Glomerular visceral epithelial cell (primary cell): Measurements from ENCODE around the gene STRA6.
"Not testable (repeated sequence)": the region's sequence is repeated elsewhere in the genome, so short reads cannot be mapped to it uniquely, and the experiment has no call there.

Source experiments
- DNase-seq: peaks from one replicate; pipeline ENCODE4 v3.0.0-alpha.2; 2016; ENCODE audit errors: extremely low spot score

The STRA6 gene

GRCh38 chr15:74160390-74160789, 42.2 kb downstream of the STRA6 start:
- DNase-seq: not testable (repeated sequence)

GRCh38 chr15:74159773-74160172, 42.8 kb downstream of the STRA6 start:
- DNase-seq: no peak

DNA sequence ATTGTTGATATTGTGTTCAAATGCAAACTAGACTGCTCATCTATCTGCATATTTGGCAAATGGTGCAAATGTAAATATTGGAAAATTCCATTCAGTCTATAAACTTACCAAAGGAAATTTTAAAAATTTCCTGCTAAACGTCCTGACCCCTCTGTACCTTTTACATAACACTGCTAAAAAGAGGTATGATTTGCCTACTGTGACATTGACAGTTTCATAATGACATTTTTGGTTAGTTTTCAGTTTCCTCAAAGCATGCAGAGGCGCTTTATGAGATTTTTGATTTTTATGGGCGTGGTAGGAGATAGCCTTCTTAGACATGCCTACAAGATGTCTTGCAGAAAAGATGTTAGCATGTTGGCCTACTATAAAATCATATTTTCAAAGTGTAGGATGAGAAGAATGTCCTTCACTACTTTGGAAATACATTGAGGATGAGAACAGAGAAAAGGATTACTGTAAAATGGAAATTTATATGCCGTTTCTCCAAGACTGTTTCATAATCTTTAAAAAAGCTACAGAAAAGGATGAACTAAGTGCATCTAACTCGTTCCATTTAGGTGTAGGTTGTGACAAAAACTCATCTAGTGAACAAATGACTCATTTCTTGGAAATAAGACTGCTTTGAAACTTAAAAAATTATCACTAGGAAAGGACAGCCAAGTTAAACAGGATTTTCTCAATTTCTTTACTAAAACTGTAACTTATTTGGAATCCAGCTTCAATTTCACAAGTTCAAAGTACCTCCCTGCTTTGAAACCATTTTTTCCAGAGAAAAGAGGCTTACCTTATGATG, 43.5 kb downstream of the STRA6 start:
- no peak for DNase-seq

DNA sequence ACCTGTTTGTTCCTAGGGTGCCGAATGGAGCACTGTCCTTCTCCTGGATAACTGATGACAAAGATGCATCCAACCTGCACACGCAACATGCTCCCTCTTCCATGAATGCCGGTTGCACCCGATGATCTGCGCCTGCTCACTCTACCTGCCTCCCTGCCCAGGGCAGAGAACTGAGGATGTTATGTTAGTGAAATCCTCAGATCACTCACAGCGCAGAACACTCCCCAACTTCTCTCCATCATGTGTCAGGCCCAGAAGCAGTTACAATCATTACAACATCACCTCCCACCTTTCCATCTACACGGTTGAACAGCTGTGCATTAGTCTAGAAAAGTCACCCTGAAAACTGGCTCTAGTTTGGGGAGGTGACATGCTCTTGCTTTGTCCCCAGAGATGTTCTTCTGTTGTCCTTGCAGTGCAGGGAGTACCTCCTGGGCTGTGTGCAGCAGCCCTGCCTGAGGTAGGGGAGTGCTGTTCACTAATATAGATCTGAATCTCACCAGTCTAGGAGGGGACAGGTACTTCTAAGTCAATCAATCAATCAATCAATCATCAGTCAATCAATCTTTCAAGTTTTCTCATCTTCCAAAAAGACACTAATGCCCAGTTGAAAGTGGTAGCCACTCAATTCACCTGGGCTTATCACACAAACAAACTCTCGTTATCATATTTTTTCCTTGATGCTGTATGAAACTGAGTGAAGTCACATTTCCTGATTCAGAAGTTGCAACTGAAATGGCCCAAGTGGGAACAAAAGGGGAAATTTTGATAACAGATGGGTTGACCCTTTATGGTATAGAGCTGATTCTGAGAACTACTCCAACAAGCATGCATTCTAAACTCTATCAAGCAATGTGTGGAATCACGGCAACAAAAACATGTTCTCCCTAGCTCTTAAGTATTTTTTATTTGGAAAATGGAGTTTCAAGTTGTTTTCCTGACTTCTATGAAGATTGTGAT, 44.4 kb downstream of the STRA6 start:
- no peak for DNase-seq

DNA sequence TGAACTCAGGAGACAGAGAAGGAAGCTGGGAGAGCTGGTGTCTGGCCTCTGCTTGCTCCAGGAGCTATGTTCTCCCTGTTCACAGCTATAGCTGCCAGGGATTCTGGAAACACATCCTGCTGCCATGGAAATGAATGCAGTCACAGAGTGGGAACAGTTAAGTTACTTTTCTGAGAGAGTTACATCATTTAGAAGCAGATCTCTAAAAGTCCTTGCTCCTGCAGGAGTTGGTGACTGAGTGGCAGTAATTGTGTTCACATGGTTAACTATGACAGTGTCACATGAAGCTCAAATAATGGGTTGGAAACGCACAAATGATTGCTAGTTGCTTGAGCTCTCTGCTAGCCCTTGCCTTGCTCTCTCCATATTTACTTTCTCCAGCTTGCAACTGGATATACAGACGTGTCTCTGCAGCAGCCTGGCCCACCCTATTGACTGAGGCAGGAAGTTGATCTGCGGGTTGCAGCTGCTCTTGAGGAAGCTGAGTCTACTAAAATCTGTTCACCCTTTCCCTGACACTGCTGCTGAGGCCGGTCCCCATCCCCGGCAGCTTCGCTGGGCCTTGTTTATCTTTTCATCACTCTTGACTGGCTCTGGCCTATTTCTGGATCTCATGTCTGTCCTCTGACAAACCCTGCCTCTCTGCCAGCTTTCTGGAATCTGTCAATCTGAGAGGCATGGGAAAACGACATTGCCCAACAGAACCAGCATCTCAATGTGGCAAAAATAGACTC, 45.7 kb downstream of the STRA6 start:
- no peak for DNase-seq

DNA sequence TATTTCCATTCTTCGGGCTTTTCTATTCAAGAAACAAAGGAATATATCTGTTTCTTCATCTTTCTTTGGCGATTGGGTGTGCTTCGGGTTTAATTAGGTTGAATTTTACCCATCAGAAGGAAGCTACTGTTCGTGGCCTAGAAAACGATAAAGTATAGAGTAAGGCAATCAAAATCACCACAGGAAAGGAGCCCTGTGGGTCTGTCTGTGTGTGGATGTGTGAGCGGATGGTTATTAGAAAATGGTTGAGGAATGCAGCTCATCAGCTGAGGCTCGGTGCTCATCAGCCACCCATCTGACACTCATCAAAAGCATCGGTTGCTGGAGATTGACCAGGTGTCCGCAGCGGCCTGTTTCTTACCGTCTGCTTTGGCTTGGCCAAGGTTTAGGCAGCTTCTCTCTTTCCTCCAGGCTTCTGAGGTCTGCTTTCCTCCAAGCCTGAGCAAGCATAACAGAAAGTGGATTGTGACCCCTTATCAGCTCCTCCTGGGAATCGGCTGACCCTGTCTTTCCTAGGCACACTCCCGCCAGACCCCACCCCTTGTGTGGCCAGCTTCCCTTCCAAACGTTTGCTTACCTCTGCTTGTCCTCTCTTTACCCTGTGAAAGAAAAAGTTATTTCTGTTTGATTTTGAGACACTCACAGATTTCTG, 46.7 kb downstream of the STRA6 start:
- no peak for DNase-seq

DNA sequence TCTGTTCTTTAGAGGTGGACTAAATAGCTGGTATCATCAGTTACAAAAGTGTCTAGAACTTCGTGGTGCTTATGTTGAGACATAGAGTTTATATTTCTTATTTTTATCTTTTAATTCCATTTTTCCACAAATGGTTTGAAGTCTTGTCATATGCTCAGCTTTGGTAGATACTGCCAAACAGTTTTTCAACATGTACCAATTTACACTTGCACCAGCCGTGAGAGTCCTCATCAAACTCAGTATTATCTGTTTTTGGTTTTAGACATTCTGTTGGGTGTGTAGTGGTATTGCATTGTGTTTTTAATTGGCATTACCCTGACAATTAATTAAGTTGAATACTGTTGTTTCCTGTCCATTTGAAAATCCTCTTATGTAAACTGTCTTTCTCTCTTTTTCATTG, 55.5 kb downstream of the STRA6 start:
- DNase-seq: no peak

DNA sequence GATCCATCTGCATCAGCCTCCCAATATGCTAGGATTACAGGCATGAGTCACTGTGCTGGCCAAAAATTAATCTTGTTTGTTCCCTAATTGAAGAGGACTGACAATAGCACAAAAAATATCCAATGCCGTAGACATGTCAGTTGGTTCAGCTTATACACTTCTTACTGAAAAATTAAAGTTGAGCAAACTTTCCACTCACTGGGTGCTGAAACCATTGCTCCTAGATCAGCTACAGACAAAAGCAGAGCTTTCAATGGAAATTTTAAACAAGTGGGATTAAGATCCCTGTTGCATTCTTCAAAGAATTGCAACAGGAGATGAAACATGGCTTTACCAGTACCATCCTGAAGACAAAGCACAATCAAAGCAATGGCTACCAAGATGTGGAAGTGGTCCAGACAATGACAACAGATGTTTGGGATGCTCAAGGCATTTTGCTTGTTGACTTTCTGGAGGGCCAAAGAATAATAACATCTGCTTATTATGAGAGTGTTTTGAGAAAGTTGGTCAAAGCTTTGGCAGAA, 56.2 kb downstream of the STRA6 start:
- no peak for DNase-seq

DNA sequence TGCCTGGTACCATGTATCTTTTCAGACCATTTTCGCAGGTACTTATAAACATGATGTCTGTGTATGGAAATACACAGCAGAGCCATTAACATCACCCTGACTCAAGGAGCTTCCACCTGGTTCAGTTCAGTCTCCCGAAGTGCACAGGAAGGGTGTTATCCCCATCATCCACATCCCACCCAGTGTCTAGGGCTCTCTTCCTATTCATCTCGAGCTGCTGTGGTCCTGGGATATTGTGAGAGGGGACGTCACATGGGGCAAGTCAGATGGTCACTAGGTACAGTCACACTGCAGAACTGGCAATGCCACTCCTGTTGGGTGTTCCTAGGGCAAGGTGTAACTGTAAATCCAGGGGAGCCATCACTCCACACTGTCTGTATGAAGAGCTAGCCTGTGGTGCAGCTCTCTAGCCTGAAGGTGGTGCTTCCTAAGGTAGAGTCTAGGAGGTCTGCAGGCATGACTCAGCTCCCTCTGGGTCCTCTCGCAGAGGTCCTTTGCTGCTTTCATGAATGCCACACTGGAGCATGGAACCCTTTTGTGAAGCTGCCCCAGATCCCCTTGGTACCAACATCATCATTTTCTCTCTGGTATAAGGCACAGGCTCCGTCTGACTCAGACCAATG, 58.3 kb downstream of the STRA6 start:
- DNase-seq: peak; percentile 22

GRCh38 chr15:74141591-74141990, 61.0 kb downstream of the STRA6 start:
- no peak for DNase-seq

DNA sequence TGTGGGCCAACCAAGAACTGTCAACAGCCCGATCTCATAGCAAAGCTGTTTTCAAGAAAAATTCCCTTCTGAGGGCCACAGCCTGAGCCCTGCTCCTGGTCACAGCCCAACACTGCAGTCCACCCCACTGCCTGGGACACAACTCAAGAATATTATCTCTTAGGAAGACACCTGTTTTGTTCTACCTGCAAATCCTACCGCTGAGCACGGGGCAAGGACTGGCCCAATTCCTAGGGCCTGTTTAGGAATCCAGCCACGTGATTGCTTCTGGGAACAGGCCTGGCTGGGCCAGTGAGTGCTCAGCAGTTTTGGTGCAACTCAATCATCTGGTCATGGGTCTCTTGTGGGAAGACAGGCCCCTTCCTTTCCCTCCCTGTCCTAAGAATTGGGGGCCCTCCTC, 63.9 kb downstream of the STRA6 start:
- no peak for DNase-seq

GRCh38 chr15:74137537-74137894, 65.1 kb downstream of the STRA6 start:
- no peak for DNase-seq

DNA sequence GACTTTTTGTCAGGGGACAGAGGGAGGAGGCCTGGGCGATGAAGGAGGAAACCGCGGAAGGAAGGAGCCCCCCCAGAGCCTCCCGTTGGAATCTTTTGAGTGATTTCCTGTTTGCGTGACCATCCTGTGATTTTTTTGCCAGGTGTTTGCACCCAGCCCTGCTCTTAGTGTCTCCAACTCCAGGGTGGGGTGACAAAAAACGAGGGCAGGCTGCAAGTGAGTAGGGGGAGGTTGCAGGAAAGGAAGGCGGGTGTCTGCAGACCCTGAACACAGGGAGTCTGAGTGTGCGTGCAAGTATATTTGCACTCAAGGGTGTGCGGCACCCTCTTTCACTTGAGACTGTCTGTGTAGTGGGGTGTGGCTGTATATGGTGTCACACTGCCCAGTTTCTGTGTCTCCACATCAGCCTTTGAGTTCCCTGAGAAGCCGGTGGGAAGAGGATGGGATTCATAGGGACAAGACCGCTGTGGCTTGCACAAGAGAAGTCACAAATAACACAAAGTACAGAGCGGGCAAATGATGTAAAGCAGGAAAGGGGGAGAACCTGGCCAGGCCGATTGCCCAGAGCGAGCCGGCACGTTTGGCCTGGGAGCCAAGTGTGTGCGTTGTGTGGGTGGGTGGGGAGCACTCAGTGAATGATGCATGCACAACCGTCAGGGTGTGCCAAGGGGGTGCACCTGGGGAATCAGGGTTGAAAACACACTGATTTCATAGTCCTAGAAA, 65.6 kb downstream of the STRA6 start:
- no peak for DNase-seq

GRCh38 chr15:74136540-74136813, 66.1 kb downstream of the STRA6 start:
- DNase-seq: no peak

DNA sequence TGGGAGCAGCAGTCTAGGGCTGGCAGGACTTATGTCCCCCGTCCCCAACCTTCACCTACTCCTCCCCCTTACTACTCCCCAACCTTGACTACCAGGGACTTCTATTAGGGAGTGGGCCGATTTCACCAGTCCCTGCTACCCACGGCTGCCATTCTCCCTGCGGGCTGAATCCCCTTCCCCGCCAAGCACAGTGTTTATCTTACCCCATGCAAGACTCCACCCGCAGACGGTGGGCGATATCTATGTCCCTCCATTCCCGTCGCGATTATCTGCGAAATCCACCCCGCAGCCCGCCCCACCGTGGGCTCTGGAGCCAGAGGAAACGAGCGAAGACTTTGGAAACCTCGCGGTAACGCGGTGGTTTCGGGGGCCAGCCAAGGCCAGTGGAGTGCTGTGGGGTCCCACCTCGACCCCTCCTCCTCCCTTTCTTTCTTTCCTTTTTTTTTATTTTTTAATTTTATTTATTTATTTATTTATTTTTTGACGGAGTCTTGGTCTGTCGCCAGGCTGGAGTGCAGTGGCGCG, 67.5 kb downstream of the STRA6 start:
- no peak for DNase-seq

DNA sequence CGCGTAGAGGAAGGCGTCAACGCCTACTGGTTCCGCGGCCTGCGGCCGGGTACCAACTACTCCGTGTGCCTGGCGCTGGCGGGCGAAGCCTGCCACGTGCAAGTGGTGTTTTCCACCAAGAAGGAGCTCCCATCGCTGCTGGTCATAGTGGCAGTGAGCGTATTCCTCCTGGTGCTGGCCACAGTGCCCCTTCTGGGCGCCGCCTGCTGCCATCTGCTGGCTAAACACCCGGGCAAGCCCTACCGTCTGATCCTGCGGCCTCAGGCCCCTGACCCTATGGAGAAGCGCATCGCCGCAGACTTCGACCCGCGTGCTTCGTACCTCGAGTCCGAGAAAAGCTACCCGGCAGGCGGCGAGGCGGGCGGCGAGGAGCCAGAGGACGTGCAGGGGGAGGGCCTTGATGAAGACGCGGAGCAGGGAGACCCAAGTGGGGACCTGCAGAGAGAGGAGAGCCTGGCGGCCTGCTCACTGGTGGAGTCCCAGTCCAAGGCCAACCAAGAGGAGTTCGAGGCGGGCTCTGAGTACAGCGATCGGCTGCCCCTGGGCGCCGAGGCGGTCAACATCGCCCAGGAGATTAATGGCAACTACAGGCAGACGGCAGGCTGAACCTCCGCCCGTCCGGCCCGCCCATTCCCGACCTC, 68.1 kb downstream of the STRA6 start:
- peak; percentile 64 for DNase-seq

DNA sequence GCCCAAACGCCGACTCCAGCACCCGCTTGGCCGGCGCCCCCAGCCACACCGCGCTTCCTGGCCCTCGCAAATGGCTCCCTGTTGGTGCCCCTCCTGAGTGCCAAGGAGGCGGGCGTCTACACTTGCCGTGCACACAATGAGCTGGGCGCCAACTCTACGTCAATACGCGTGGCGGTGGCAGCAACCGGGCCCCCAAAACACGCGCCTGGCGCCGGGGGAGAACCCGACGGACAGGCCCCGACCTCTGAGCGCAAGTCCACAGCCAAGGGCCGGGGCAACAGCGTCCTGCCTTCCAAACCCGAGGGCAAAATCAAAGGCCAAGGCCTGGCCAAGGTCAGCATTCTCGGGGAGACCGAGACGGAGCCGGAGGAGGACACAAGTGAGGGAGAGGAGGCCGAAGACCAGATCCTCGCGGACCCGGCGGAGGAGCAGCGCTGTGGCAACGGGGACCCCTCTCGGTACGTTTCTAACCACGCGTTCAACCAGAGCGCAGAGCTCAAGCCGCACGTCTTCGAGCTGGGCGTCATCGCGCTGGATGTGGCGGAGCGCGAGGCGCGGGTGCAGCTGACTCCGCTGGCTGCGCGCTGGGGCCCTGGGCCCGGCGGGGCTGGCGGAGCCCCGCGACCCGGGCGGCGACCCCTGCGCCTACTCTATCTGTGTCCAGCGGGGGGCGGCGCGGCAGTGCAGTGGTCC, 68.7 kb downstream of the STRA6 start:
- no peak for DNase-seq

GRCh38 chr15:74132681-74133651, 69.6 kb downstream of the STRA6 start:
- no peak for DNase-seq
